ENCODE results near the gene CCL28.

Gene CCL28

DNA sequence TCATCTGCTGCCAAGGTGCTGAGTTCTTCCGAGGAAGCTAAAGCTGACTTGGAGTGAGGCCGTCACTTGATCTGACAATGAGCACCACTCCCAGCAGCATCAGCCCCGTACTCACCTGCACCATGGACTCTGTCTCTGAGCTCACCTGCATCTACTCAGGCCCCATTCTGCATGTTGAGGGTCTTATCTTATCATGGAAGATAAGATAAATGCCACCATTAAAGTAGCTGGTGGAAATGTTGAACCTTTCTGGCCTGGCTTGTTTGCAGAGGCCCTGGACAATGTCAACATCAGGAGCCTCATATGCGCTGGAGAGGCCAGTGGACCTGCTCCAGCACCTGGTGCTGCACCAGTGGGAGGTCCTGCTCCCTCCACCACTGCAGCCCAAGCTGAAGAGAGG is 64.0 kb downstream of the CCL28 start:
- TF ChIP-seq NFIC (IDR thresholded peaks at IDR 0.05) (no peak), YY1 (IDR thresholded peaks at IDR 0.05; ENCODE audit: low read depth) (no peak), MAX (IDR thresholded peaks at IDR 0.05) (no peak), RAD21 (IDR thresholded peaks at IDR 0.05; ENCODE audit: low read depth) (no peak), TEAD4 (IDR thresholded peaks at IDR 0.05) (no peak), CREB1 (IDR thresholded peaks at IDR 0.05; ENCODE audit: low read depth) (no peak), FOXM1 (IDR thresholded peaks at IDR 0.05; ENCODE audit: borderline replicate concordance, low read depth) (no peak), REST (IDR thresholded peaks at IDR 0.05; ENCODE audit: low read depth) (no peak), EGR1 (IDR thresholded peaks at IDR 0.05) (no peak), USF1 (IDR thresholded peaks at IDR 0.05) (no peak), ZBTB7A (IDR thresholded peaks at IDR 0.05; ENCODE audit: low read depth) (no peak)

- TF ChIP-seq FOXM1 (IDR thresholded peaks at IDR 0.05; ENCODE audit: borderline replicate concordance, low read depth), result no peak
- TF ChIP-seq ZBTB7A (IDR thresholded peaks at IDR 0.05; ENCODE audit: low read depth), result no peak
- no peak for TF ChIP-seq USF1 (IDR thresholded peaks at IDR 0.05)
- TF ChIP-seq TCF12 (IDR thresholded peaks at IDR 0.05; ENCODE audit: low read depth), result no peak
- TF ChIP-seq TAF1 (IDR thresholded peaks at IDR 0.05; ENCODE audit: low read depth), result no peak
- TF ChIP-seq YY1 (IDR thresholded peaks at IDR 0.05; ENCODE audit: low read depth), result no peak
- TF ChIP-seq CEBPB (IDR thresholded peaks at IDR 0.05), result no peak
- no peak for TF ChIP-seq REST (IDR thresholded peaks at IDR 0.05; ENCODE audit: low read depth)
- no peak for TF ChIP-seq RAD21 (IDR thresholded peaks at IDR 0.05; ENCODE audit: low read depth)
- TF ChIP-seq TEAD4 (IDR thresholded peaks at IDR 0.05), result no peak
- no peak for TF ChIP-seq MAX (IDR thresholded peaks at IDR 0.05)
Observed at GRCh38 chr5:43338862-43339261, 73.3 kb downstream of the CCL28 start.

GRCh38 chr5:43336159-43336558 is 76.0 kb downstream of the CCL28 start:
- TF ChIP-seq REST (IDR thresholded peaks at IDR 0.05; ENCODE audit: low read depth) (no peak), MAX (IDR thresholded peaks at IDR 0.05) (no peak), FOXM1 (IDR thresholded peaks at IDR 0.05; ENCODE audit: borderline replicate concordance, low read depth) (no peak), EGR1 (IDR thresholded peaks at IDR 0.05) (no peak), TCF12 (IDR thresholded peaks at IDR 0.05; ENCODE audit: low read depth) (no peak), TEAD4 (IDR thresholded peaks at IDR 0.05) (no peak), NFIC (IDR thresholded peaks at IDR 0.05) (no peak), ZBTB7A (IDR thresholded peaks at IDR 0.05; ENCODE audit: low read depth) (no peak), YY1 (IDR thresholded peaks at IDR 0.05; ENCODE audit: low read depth) (no peak), CREB1 (IDR thresholded peaks at IDR 0.05; ENCODE audit: low read depth) (no peak), CEBPB (IDR thresholded peaks at IDR 0.05) (no peak), USF1 (IDR thresholded peaks at IDR 0.05) (no peak), EP300 (IDR thresholded peaks at IDR 0.05; ENCODE audit: borderline replicate concordance) (no peak), RAD21 (IDR thresholded peaks at IDR 0.05; ENCODE audit: low read depth) (no peak), TAF1 (IDR thresholded peaks at IDR 0.05; ENCODE audit: low read depth) (no peak)

GRCh38 chr5:43335681-43336080 is 76.5 kb downstream of the CCL28 start:
- TF ChIP-seq RAD21 (IDR thresholded peaks at IDR 0.05; ENCODE audit: low read depth), result no peak
- TF ChIP-seq FOXM1 (IDR thresholded peaks at IDR 0.05; ENCODE audit: borderline replicate concordance, low read depth), result no peak
- no peak for TF ChIP-seq EGR1 (IDR thresholded peaks at IDR 0.05)
- no peak for TF ChIP-seq EP300 (IDR thresholded peaks at IDR 0.05; ENCODE audit: borderline replicate concordance)
- no peak for TF ChIP-seq TAF1 (IDR thresholded peaks at IDR 0.05; ENCODE audit: low read depth)
- TF ChIP-seq ZBTB7A (IDR thresholded peaks at IDR 0.05; ENCODE audit: low read depth), result no peak
